ENCODE measurements around the gene CFAP107. TPM values are rescaled to one million over a fixed set of nuclear protein-coding genes. Genes with fewer than 3 reads are reported as not detected.

CFAP107 gene
- total RNA-seq, 4 donors from 2014 or later: not detected

DNA sequence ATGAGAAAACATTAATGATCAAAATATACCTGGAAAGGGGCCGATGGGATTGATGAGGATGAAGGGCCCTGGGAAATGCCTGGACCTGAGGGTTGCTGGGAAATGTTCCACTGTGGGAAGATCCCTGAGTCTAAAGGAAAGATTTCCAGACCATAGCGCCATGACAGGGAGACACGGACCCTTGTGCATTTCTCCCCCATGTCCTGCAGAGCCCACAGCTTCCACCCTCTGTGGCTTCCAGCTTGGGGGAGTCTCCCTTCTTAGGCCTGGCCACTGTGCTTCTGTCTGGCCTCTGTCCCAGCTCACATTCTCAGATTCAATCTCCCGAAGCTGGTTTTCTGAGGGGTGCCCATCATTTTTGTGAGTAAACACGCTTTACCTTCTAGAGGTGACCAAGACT, 26.5 kb downstream of the CFAP107 start:
- no peaks in the 10 kb centered on the region for H3K9me3 ChIP-seq
- no peak overlapping the region for H3K4me3 ChIP-seq
- intact Hi-C loops (cut with DNase I; ENCODE audit: low total_unique reads): no loop called here
- ATAC-seq: no peak
- H3K27me3 ChIP-seq: no peaks in the 10 kb centered on the region
- no peaks in the 10 kb centered on the region for H3K4me1 ChIP-seq
- H3K27ac ChIP-seq: no peak overlapping the region
- H3K36me3 ChIP-seq: no peaks in the 10 kb centered on the region
- no peak for TF ChIP-seq POLR2A (IDR thresholded peaks at IDR 0.05)
- TF ChIP-seq, protein P1, sequence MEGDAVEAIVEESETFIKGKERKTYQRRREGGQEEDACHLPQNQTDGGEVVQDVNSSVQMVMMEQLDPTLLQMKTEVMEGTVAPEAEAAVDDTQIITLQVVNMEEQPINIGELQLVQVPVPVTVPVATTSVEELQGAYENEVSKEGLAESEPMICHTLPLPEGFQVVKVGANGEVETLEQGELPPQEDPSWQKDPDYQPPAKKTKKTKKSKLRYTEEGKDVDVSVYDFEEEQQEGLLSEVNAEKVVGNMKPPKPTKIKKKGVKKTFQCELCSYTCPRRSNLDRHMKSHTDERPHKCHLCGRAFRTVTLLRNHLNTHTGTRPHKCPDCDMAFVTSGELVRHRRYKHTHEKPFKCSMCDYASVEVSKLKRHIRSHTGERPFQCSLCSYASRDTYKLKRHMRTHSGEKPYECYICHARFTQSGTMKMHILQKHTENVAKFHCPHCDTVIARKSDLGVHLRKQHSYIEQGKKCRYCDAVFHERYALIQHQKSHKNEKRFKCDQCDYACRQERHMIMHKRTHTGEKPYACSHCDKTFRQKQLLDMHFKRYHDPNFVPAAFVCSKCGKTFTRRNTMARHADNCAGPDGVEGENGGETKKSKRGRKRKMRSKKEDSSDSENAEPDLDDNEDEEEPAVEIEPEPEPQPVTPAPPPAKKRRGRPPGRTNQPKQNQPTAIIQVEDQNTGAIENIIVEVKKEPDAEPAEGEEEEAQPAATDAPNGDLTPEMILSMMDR (IDR thresholded peaks at IDR 0.05 in 4 of 5, conservative IDR thresholded peaks at IDR 0.05 in 1 of 5): no peak
- no peak for DNase-seq
- in situ Hi-C loops (cut with MboI; ENCODE audit: low sequenced_read_pairs in 4 of 4): no loop called here

DNA sequence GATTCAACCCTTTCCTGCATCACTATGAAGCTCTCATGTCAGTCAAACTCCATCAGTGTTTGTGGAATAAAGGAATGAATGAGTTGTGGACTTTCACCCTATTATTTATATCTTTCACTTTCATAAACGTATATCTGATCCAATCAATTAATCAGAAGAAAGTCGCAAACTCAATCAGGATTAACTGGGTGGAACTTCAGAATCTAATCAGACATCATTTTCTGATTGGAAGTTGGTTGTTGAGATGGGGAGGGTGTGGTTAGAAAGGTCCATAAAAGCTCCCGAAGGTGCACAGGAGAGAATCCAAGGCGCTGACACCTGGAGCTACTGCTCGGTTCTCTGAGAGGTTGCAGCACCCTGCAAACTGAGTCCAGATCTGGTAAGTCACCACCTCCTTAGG, 27.4 kb downstream of the CFAP107 start, which contains the start of gene PRAMEF12:
Gene PRAMEF12, plus strand, starts transcription at position 301 of the 400 bp plus-strand sequence. CDS start 1,130 bp downstream, outside the sequence.
- Histone ChIP-seq H3K27ac (no peak within 1 kb of the TSS), H3K4me1 (no peaks in the 10 kb centered on the region), H3K4me3 (no peak within 1 kb of the TSS), H3K36me3 (no peaks in the 10 kb centered on the region), H3K27me3 (no peaks in the 10 kb centered on the region), H3K9me3 (no peaks in the 10 kb centered on the region)
- intact Hi-C loops (cut with DNase I; ENCODE audit: low total_unique reads): no loop called here
- no peak for DNase-seq
- ATAC-seq: no peak
- in situ Hi-C loops (cut with MboI; ENCODE audit: low sequenced_read_pairs in 4 of 4): no loop called here
- TF ChIP-seq, protein P1 (IDR thresholded peaks at IDR 0.05 in 4 of 5, conservative IDR thresholded peaks at IDR 0.05 in 1 of 5): no peak
- TF ChIP-seq POLR2A (IDR thresholded peaks at IDR 0.05): no peak

DNA sequence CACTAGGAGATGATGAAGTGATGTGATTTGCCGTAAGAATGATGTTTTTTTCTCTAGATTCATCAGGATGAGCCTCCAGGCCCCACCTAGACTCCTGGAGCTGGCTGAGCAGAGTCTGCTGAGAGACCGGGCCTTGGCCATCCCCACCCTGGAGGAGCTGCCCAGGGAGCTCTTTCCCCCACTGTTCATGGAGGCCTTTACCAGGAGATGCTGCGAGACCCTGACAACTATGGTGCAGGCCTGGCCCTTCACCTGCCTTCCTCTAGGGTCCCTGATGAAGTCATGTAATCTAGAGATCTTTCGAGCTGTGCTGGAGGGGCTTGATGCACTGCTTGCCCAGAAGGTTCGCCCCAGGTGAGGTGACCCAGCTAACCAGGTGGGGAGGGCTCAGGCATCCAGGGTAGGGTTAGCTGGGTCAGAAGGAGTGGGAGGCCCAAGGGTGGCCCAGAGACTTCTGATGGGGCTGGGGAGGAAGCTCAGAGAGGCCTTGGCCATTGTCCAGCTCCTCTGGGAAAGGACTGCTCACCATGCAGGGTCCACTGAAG, 28.9 kb downstream of the CFAP107 start:
- TF ChIP-seq POLR2A (IDR thresholded peaks at IDR 0.05): no peak
- TF ChIP-seq, protein P1 (IDR thresholded peaks at IDR 0.05 in 4 of 5, conservative IDR thresholded peaks at IDR 0.05 in 1 of 5): no peak
- Histone ChIP-seq H3K4me1 (no peaks in the 10 kb centered on the region), H3K27me3 (no peaks in the 10 kb centered on the region), H3K4me3 (no peak overlapping the region), H3K9me3 (no peaks in the 10 kb centered on the region), H3K27ac (no peak overlapping the region), H3K36me3 (no peaks in the 10 kb centered on the region)
- in situ Hi-C loops (cut with MboI; ENCODE audit: low sequenced_read_pairs in 4 of 4) (no loop called here), intact Hi-C loops (cut with DNase I; ENCODE audit: low total_unique reads) (no loop called here)
- DNase-seq: no peak
- ATAC-seq: no peak

DNA sequence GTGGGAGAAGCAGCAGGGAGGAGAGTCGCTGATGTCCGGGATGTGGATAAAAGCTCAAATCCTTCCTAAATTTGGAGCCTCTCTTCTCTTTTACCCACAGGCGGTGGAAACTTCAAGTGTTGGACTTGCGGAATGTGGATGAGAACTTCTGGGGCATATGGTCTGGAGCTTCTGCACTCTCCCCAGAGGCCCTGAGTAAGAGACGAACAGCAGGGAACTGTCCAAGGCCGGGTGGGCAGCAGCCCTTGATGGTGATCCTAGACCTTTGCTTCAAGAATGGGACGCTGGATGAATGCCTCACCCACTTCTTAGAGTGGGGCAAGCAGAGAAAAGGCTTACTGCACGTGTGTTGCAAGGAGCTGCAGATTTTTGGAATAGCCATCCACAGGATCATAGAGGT, 29.4 kb downstream of the CFAP107 start:
- H3K27ac ChIP-seq: no peak overlapping the region
- H3K9me3 ChIP-seq: no peaks in the 10 kb centered on the region
- no peaks in the 10 kb centered on the region for H3K36me3 ChIP-seq
- TF ChIP-seq, protein P1 (IDR thresholded peaks at IDR 0.05 in 4 of 5, conservative IDR thresholded peaks at IDR 0.05 in 1 of 5): no peak
- TF ChIP-seq POLR2A (IDR thresholded peaks at IDR 0.05): no peak
- DNase-seq: no peak
- no peak overlapping the region for H3K4me3 ChIP-seq
- ATAC-seq: no peak
- intact Hi-C loops (cut with DNase I; ENCODE audit: low total_unique reads): no loop called here
- no peaks in the 10 kb centered on the region for H3K4me1 ChIP-seq
- H3K27me3 ChIP-seq: no peaks in the 10 kb centered on the region
- in situ Hi-C loops (cut with MboI; ENCODE audit: low sequenced_read_pairs in 4 of 4): no loop called here
